Stomach (tissue), 4 donors: Measurements from ENCODE around the gene CYB561.

ENCODE experiments used
- POLR2A ChIP-seq, 4 donors: fragments of 450-650 bp; IDR thresholded peaks; one replicate each; pipeline ENCODE4 v1.6.1; 2016; ENCODE audit warnings: antibody characterized with exemption in 4 of 4, control low read depth in 2 of 4, mild to moderate bottlenecking in 1 of 4, moderate library complexity in 1 of 4
- TF ChIP-seq, protein P1 (sequence below), 7 experiments: fragments of 450-650 bp in 4 of 7; fragments of 200-600 bp in 3 of 7; sonication (generic) in 3 of 7; IDR thresholded peaks; one replicate each; pipeline ENCODE4 v1.5.1; 2016 to 2019; ENCODE audit warnings: antibody characterized with exemption in 7 of 7, control low read depth in 2 of 7, mild to moderate bottlenecking in 1 of 7

DNA sequence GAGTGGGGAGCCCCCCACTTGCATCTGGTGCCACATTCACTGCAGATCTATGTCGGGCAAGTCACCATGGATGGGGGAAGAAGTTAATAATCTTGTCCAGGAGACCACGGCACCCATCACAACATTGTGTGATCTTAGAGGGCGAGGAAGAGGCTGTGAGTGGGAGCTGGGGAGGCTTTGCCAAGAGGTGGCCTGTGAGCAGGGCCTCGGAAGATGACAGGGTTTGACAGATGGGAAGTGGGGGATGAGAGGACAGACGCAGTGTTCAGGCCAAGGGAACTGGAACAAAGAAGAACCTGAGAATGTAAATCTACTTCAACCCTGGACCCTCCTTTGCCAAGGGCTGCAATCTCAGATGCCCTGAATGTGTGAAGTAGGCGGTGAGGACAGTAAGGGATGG, 43.2 kb upstream of the CYB561 start:
- TF ChIP-seq POLR2A (IDR thresholded peaks at IDR 0.05) = no peak
- TF ChIP-seq, protein P1, sequence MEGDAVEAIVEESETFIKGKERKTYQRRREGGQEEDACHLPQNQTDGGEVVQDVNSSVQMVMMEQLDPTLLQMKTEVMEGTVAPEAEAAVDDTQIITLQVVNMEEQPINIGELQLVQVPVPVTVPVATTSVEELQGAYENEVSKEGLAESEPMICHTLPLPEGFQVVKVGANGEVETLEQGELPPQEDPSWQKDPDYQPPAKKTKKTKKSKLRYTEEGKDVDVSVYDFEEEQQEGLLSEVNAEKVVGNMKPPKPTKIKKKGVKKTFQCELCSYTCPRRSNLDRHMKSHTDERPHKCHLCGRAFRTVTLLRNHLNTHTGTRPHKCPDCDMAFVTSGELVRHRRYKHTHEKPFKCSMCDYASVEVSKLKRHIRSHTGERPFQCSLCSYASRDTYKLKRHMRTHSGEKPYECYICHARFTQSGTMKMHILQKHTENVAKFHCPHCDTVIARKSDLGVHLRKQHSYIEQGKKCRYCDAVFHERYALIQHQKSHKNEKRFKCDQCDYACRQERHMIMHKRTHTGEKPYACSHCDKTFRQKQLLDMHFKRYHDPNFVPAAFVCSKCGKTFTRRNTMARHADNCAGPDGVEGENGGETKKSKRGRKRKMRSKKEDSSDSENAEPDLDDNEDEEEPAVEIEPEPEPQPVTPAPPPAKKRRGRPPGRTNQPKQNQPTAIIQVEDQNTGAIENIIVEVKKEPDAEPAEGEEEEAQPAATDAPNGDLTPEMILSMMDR (IDR thresholded peaks at IDR 0.05) = no peak
